K562 (cell line): Measurements from ENCODE around the gene TRIM37. TPM values are rescaled to one million over a fixed set of nuclear protein-coding genes. Genes with fewer than 3 reads are reported as not detected.

Source experiments
- ADNP ChIP-seq: fragments of 200-800 bp; sonication (Bioruptor generic); IDR thresholded peaks from 2 replicates; pipeline ENCODE4 v1.6.1; 2016; ENCODE audit warnings: missing genetic modification characterization, missing compliant biosample characterization
- ARHGAP35 ChIP-seq: fragments of 450-650 bp; IDR thresholded peaks from 2 replicates; pipeline ENCODE4 v1.6.1; 2018; ENCODE audit not compliant: partially characterized antibody
- ARID1B ChIP-seq: fragments of 450-650 bp; IDR thresholded peaks from 2 replicates; pipeline ENCODE4 v1.6.1; 2016; ENCODE audit warnings: antibody characterized with exemption, mild to moderate bottlenecking, inconsistent platforms
- CREB1 ChIP-seq, 2 experiments: sonication (generic) in 1 of 2; formaldehyde crosslinking in 1 of 2; IDR thresholded peaks; 2 replicates each; pipeline versions ENCODE4 v1.6.1 to v1.8.0; 2012 to 2022; ENCODE audit warnings: inconsistent platforms in 1 of 2, mild to moderate bottlenecking in 1 of 2, missing genetic modification reagents in 1 of 2, moderate library complexity in 1 of 2
- E2F3 ChIP-seq: fragments of 250-450 bp; sonication (Bioruptor Pico); IDR thresholded peaks from 2 replicates; pipeline ENCODE4 v1.4.0; 2020; ENCODE audit warnings: mild to moderate bottlenecking
- FOXK2 ChIP-seq, 2 experiments: fragments of 450-650 bp; IDR thresholded peaks in 1 of 2; conservative IDR thresholded peaks in 1 of 2; 2 replicates each; pipeline ENCODE4 v1.6.1; 2016; ENCODE audit warnings: low read depth in 2 of 2, mild to moderate bottlenecking in 1 of 2
- FOXM1 ChIP-seq, 2 experiments: fragments of 450-650 bp in 1 of 2; sonication (generic) in 1 of 2; formaldehyde crosslinking in 1 of 2; IDR thresholded peaks; 2 replicates each; pipeline versions ENCODE4 v1.6.1 to v1.9.0; 2017 to 2022; ENCODE audit warnings: low read depth in 2 of 2, mild to moderate bottlenecking in 2 of 2, missing genetic modification reagents in 1 of 2, moderate library complexity in 1 of 2
- LCOR ChIP-seq: sonication (generic); formaldehyde crosslinking; IDR thresholded peaks from 2 replicates; pipeline ENCODE4 v1.8.0; 2022; ENCODE audit warnings: mild to moderate bottlenecking, missing genetic modification reagents
- LEF1 ChIP-seq: fragments of 450-650 bp; IDR thresholded peaks from 2 replicates; pipeline ENCODE4 v1.6.1; 2016; ENCODE audit warnings: mild to moderate bottlenecking
- MBD2 ChIP-seq: sonication (generic); IDR thresholded peaks from 2 replicates; pipeline ENCODE4 v1.6.1; 2016; ENCODE audit warnings: low read depth, borderline replicate concordance
- NFIC ChIP-seq: fragments of 450-650 bp; IDR thresholded peaks from 2 replicates; pipeline ENCODE4 v1.6.1; 2017; ENCODE audit warnings: mild to moderate bottlenecking, inconsistent platforms
- POLR2AphosphoS5 ChIP-seq: IDR thresholded peaks from 2 replicates; pipeline ENCODE4 v1.6.1; 2011; ENCODE audit warnings: mild to moderate bottlenecking, low read depth, low read length, moderate library complexity; ENCODE audit not compliant: control insufficient read depth, insufficient read depth
- SUPT5H ChIP-seq: fragments of 450-650 bp; IDR thresholded peaks from 2 replicates; pipeline ENCODE4 v1.6.1; 2016
- TAF1 ChIP-seq: IDR thresholded peaks from 2 replicates; pipeline ENCODE4 v1.6.1; 2011; ENCODE audit warnings: mild to moderate bottlenecking, low read length, moderate library complexity; ENCODE audit not compliant: insufficient read depth, control insufficient read depth, severe bottlenecking; ENCODE audit errors: extremely low read depth
- YY1 ChIP-seq, 3 experiments: IDR thresholded peaks; 2 replicates each; pipeline ENCODE4 v1.6.1; 2011; ENCODE audit warnings: low read length in 2 of 3, mild to moderate bottlenecking in 2 of 3, moderate library complexity in 2 of 3, borderline replicate concordance in 1 of 3, control low read depth in 1 of 3, low read depth in 1 of 3; ENCODE audit not compliant: insufficient read depth in 3 of 3, insufficient replicate concordance in 2 of 3, control insufficient read depth in 1 of 3, insufficient read length in 1 of 3; ENCODE audit errors: extremely low read depth in 1 of 3
- ZBTB7A ChIP-seq: IDR thresholded peaks from 2 replicates; pipeline ENCODE4 v1.6.1; 2011; ENCODE audit warnings: low read depth, mild to moderate bottlenecking, low read length, moderate library complexity, borderline replicate concordance; ENCODE audit not compliant: control insufficient read depth
- ZNF584 ChIP-seq: fragments of 200-800 bp; sonication (Bioruptor generic); IDR thresholded peaks from 2 replicates; pipeline ENCODE4 v1.6.1; 2016; ENCODE audit warnings: low read depth, mild to moderate bottlenecking, missing genetic modification characterization, missing compliant biosample characterization
- ZNF717 ChIP-seq: fragments of 250-450 bp; sonication (Bioruptor Pico); IDR thresholded peaks from 2 replicates; pipeline ENCODE4 v1.5.0; 2021
- ZNF77 ChIP-seq: fragments of 250-450 bp; sonication (Bioruptor Pico); IDR thresholded peaks from 2 replicates; pipeline ENCODE4 v1.5.0; 2020
- polyA plus RNA-seq, 8 experiments: library from polyadenylated mRNA; depleted of rRNA in 4 of 8; stranded (reverse) in 5 of 8; unstranded in 3 of 8; fragments of >200 nt; fragmentation: Nextera tagmentation in 2 of 8; fragmentation: Illumina TruSeq in 1 of 8; extraction: Ambion mirVana in 2 of 8; extraction: Trizol in 1 of 8; gene quantifications; 2 replicates each; pipeline versions ENCODE4 v1.2.1 to v1.2.3, GENCODE V29; 2011 to 2014; ENCODE audit warnings: inconsistent platforms in 1 of 8, missing spikeins in 1 of 8
- total RNA-seq, 7 experiments: library from RNA; depleted of rRNA in 6 of 7; stranded (reverse); fragments of >200 nt in 6 of 7; fragmentation: Illumina TruSeq in 2 of 7; extraction: Trizol in 2 of 7; gene quantifications; 2 replicates each; pipeline versions ENCODE4 v1.2.1 to v1.2.3, GENCODE V29; 2011 to 2021; ENCODE audit warnings: low replicate concordance in 1 of 7
- TF ChIP-seq, protein P1 (sequence below), 3 experiments: fragments of 200-800 bp in 1 of 3; sonication (Bioruptor generic) in 1 of 3; sonication (generic) in 1 of 3; formaldehyde crosslinking in 1 of 3; IDR thresholded peaks; 2 replicates each; pipeline versions ENCODE4 v1.6.1 to v1.8.0; 2016 to 2022; ENCODE audit warnings: mild to moderate bottlenecking in 2 of 3, missing compliant biosample characterization in 2 of 3, missing genetic modification characterization in 2 of 3, missing genetic modification reagents in 1 of 3
- TF ChIP-seq, protein P2 (sequence below): sonication (generic); formaldehyde crosslinking; IDR thresholded peaks from 2 replicates; pipeline ENCODE4 v1.4.0; 2020; ENCODE audit warnings: mild to moderate bottlenecking, missing genetic modification reagents
- TF ChIP-seq, protein P3 (sequence below): fragments of 250-450 bp; sonication (Bioruptor Pico); IDR thresholded peaks from 2 replicates; pipeline ENCODE4 v1.5.0; 2021

Gene TRIM37
- total and polyA plus RNA-seq, 9 of the 15 experiments (the other 6 are each of a cell fraction or from before 2014, with no cell fraction given): 4.5 to 31.4 (median 23.8) TPM

DNA sequence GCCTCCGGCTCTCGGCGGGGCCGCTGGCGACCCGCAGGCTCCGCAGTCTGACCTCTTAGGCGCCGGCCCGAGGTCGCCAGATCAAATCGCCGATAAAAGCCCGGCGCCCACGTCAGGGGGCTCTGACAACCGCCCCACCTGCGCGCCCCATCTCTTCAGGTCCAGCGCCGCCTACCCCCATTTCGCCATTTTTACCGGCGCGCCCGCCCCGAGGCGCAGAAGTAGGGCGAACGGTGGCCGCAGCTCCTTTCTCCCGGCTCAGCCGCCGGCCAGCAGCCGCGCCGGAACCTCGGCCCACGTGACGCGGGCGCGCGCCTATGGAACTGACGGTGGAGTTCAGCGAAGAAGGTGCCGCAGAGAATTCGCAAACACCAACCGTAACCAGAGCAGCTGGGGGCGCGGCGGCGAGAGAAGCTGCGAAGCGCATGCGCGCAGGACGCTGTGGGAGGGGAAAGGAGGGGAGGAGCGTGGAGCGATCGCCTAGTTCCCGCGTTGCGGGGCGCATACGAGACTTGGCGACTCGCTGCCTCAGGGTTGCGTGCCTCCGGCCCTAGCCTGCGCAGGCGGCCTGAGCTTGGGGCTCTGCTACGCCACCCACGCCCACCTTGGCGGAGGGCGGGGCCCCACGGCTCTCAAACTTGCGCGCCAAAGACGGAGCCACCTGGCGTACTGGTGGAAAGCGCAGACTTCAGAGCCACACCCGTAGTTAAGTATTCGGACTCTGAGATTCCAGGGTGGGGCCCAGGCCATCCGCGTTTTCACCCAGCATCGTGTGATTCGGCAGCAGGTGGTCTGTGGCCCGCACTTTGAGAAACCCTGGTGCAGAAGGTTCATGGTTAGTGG, at the start of gene TRIM37 (continued):
- TF ChIP-seq SUPT5H: peak; percentile 84
- TF ChIP-seq CREB1 (IDR thresholded peaks at IDR 0.05): peak; percentile 62; the same call in 1 of the 2 replicates
- peak; percentile 80; the same call in 1 of the 2 replicates for TF ChIP-seq CREB1 (CRISPR knock-in tag; IDR thresholded peaks at IDR 0.05)
- TF ChIP-seq POLR2AphosphoS5: peak; percentile 52; the same call in 1 of the 2 replicates
- TF ChIP-seq, protein P1, sequence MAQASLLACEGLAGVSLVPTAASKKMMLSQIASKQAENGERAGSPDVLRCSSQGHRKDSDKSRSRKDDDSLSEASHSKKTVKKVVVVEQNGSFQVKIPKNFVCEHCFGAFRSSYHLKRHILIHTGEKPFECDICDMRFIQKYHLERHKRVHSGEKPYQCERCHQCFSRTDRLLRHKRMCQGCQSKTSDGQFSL (CRISPR knock-in tag; IDR thresholded peaks at IDR 0.05): no peak
- TF ChIP-seq, protein P1 (tag; IDR thresholded peaks at IDR 0.05): no peak
- TF ChIP-seq ZBTB7A: peak; percentile 41; the same call in 1 of the 2 replicates
- no peak for TF ChIP-seq ADNP (tag)
- peak; percentile 11; the same call in 1 of the 2 replicates for TF ChIP-seq NFIC
- TF ChIP-seq ARID1B: peak; percentile 22
- TF ChIP-seq, protein P2, sequence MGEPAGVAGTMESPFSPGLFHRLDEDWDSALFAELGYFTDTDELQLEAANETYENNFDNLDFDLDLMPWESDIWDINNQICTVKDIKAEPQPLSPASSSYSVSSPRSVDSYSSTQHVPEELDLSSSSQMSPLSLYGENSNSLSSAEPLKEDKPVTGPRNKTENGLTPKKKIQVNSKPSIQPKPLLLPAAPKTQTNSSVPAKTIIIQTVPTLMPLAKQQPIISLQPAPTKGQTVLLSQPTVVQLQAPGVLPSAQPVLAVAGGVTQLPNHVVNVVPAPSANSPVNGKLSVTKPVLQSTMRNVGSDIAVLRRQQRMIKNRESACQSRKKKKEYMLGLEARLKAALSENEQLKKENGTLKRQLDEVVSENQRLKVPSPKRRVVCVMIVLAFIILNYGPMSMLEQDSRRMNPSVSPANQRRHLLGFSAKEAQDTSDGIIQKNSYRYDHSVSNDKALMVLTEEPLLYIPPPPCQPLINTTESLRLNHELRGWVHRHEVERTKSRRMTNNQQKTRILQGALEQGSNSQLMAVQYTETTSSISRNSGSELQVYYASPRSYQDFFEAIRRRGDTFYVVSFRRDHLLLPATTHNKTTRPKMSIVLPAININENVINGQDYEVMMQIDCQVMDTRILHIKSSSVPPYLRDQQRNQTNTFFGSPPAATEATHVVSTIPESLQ (CRISPR knock-in tag): 0 out of 2 replicates have a peak, but pooled peaks have one; percentile 35
- TF ChIP-seq ZNF584 (CRISPR knock-in tag): no peak
- peak; percentile 79; the same call in 1 of the 2 replicates for TF ChIP-seq LCOR
- peak in 1 of 2 experiments; percentile 70; a peak in 2 of 4 replicates for TF ChIP-seq FOXK2 (conservative IDR thresholded peaks at IDR 0.05 in 1 of 2, IDR thresholded peaks at IDR 0.05 in 1 of 2; ENCODE audit: low read depth in 2 of 2)
- peak; percentile 93 for TF ChIP-seq E2F3 (CRISPR knock-in tag)
- no peak for TF ChIP-seq FOXM1 (IDR thresholded peaks at IDR 0.05; ENCODE audit: low read depth)
- 0 out of 2 replicates have a peak, but pooled peaks have one; percentile 47 for TF ChIP-seq FOXM1 (CRISPR knock-in tag; IDR thresholded peaks at IDR 0.05; ENCODE audit: low read depth)
- TF ChIP-seq ARHGAP35: no peak
- TF ChIP-seq, protein P3, sequence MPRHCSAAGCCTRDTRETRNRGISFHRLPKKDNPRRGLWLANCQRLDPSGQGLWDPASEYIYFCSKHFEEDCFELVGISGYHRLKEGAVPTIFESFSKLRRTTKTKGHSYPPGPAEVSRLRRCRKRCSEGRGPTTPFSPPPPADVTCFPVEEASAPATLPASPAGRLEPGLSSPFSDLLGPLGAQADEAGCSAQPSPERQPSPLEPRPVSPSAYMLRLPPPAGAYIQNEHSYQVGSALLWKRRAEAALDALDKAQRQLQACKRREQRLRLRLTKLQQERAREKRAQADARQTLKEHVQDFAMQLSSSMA (CRISPR knock-in tag): no peak; the same call in 1 of the 2 replicates
- TF ChIP-seq MBD2: no peak; the same call in 1 of the 2 replicates
- TF ChIP-seq YY1 (IDR thresholded peaks at IDR 0.05; ENCODE audit: borderline replicate concordance in 1 of 3, control insufficient read depth in 1 of 3, extremely low read depth in 1 of 3, insufficient read depth in 3 of 3, insufficient read length in 1 of 3, insufficient replicate concordance in 2 of 3, low read depth in 1 of 3, low read length in 2 of 3): peak; percentile 20 to 72 (median 72)
- TF ChIP-seq ZNF717 (CRISPR knock-in tag): no peak
- no peak for TF ChIP-seq ZNF77 (CRISPR knock-in tag)
- peak; percentile 70 for TF ChIP-seq TAF1
- TF ChIP-seq LEF1: no peak
